CD4-positive, alpha-beta T cell (primary cell): ENCODE results near the gene GNG14. TPM values are rescaled to one million over a fixed set of nuclear protein-coding genes. Genes with fewer than 3 reads are reported as not detected.
A peak's percentile ranks its signal among the peaks of the same experiment; 100 is the strongest.
"Not testable (repeated sequence)": the region's sequence is repeated elsewhere in the genome, so short reads cannot be mapped to it uniquely, and the experiment has no call there.

Experiments
- ATAC-seq: fragments of 200-7000 bp; cut with Tn5 transposase; one replicate; pipeline ENCODE4 v1.10.0; 2022; ENCODE audit warnings: mild to moderate bottlenecking; ENCODE audit not compliant: poor library complexity
- CTCF ChIA-PET: fragments of 350-600 bp; sonication (Branson Sonifier 250); formaldehyde crosslinking; loops from one replicate; lab custom pipeline; 2021; ENCODE audit warnings: antibody characterized with exemption, inconsistent platforms; lab: Charles Lee
- POLR2A ChIA-PET: fragments of 350-600 bp; sonication (Branson Sonifier 250); formaldehyde crosslinking; loops from one replicate; lab custom pipeline; 2021; ENCODE audit warnings: antibody characterized with exemption, inconsistent platforms; lab: Charles Lee
- DNase-seq, 14 experiments: peaks; one replicate each; pipeline ENCODE4 v3.0.0-alpha.2; 2013 to 2020; ENCODE audit warnings: mixed read lengths in 2 of 14
- H3K27ac ChIP-seq, 2 donors: one replicate each; pipeline versions ENCODE4 v1.5.1 to v1.7.0; 2013; ENCODE audit warnings: low read length in 2 of 2, low read depth in 1 of 2, mild to moderate bottlenecking in 1 of 2
- H3K27me3 ChIP-seq, 2 experiments: 1 replicate in 1 of 2; 2 replicates in 1 of 2; pipeline versions ENCODE4 v1.6.1 to v1.7.0; 2013; ENCODE audit warnings: low read length in 2 of 2, control low read depth in 1 of 2, mild to moderate bottlenecking in 1 of 2, moderate library complexity in 1 of 2; ENCODE audit not compliant: insufficient read depth in 2 of 2, control insufficient read depth in 1 of 2
- H3K36me3 ChIP-seq: one replicate; pipeline ENCODE4 v1.6.1; 2013; ENCODE audit warnings: low read length, control low read depth; ENCODE audit not compliant: insufficient read depth
- H3K4me1 ChIP-seq: one replicate; pipeline ENCODE4 v1.6.1; 2013; ENCODE audit warnings: low read length, control low read depth; ENCODE audit not compliant: insufficient read depth
- H3K4me3 ChIP-seq: one replicate; pipeline ENCODE4 v1.5.1; 2013; ENCODE audit warnings: mild to moderate bottlenecking, low read length, moderate library complexity
- H3K9me3 ChIP-seq, 2 experiments: 1 replicate in 1 of 2; 2 replicates in 1 of 2; pipeline versions ENCODE4 v1.6.1 to v1.7.0; 2013; ENCODE audit warnings: low read length in 2 of 2, mild to moderate bottlenecking in 2 of 2, control low read depth in 1 of 2, moderate library complexity in 1 of 2; ENCODE audit not compliant: control insufficient read depth in 1 of 2, insufficient read depth in 1 of 2
- H3K27ac Mint-ChIP-seq: one replicate; pipeline ENCODE4 v1.8.0; 2020; ENCODE audit warnings: mixed read lengths
- H3K27me3 Mint-ChIP-seq: one replicate; pipeline ENCODE4 v1.8.0; 2021; ENCODE audit warnings: mixed read lengths
- H3K36me3 Mint-ChIP-seq: one replicate; pipeline ENCODE4 v1.8.0; 2021; ENCODE audit warnings: low read depth, mixed read lengths
- H3K4me1 Mint-ChIP-seq: one replicate; pipeline ENCODE4 v1.8.0; 2021; ENCODE audit warnings: low read depth, mixed read lengths
- H3K4me3 Mint-ChIP-seq: one replicate; pipeline ENCODE4 v1.8.0; 2020; ENCODE audit warnings: mild to moderate bottlenecking, mixed read lengths
- H3K9me3 Mint-ChIP-seq: one replicate; pipeline ENCODE4 v1.8.0; 2020; ENCODE audit warnings: mixed read lengths
- intact Hi-C, 2 experiments: fragments of 100-400 bp; cut with DNase I in 1 of 2; cut with micrococcal nuclease in 1 of 2; formaldehyde crosslinking; loops; one replicate each; pipeline versions ENCODE4 v1.15.1 to v1.9.0; 2023 to 2025; cut with DNase I, micrococcal nuclease
- total RNA-seq, 174 experiments: library from RNA in 2 of 174; stranded (reverse) in 2 of 174; gene quantifications; one replicate each; pipeline ENCODE4 v1.2.3 and lab custom pipeline; 2021 to 2026
- TF ChIP-seq, protein P1 (sequence below): fragments of 200-600 bp; IDR thresholded peaks from one replicate; pipeline ENCODE4 v1.8.0; 2022; ENCODE audit warnings: antibody characterized with exemption, mild to moderate bottlenecking

GNG14 gene
- total RNA-seq, 2 experiments from 2014 or later, result not detected

DNA sequence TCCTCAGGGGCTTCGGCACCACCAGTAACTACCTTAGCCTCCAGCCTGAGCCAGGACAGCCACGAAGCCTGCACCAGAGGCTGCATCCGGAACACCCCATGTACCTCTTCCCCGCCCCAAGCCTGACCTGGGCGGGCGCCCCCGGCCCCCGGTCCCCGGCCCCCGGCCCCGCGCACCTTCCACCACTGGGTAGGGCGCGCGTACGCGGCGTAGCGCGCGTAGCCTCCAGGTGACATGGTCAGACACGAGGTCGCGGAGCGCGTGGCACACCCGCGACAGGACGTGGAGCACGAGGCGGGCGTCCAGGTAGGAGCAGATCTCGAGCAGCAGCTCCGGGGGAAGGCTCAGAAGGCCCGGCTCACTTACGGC lies 8.2 kb downstream of the GNG14 start:
- Histone ChIP-seq H3K4me1 (peaks cover 23% of the 10 kb centered on the region), H3K27me3 (no peaks in the 10 kb centered on the region), H3K27ac (peak overlapping the region in 1 of 2 donors; percentile 90), H3K9me3 (no peaks in the 10 kb centered on the region), H3K4me3 (peak overlapping the region; percentile 98), H3K36me3 (peaks cover 6% of the 10 kb centered on the region)
- Mint-ChIP-seq H3K36me3 (peaks cover 21% of the 10 kb centered on the region), H3K4me1 (peaks cover 11% of the 10 kb centered on the region), H3K9me3 (no peaks in the 10 kb centered on the region), H3K27me3 (no peaks in the 10 kb centered on the region), H3K27ac (peak overlapping the region; percentile 95), H3K4me3 (peak overlapping the region; percentile 92)
- ATAC-seq, result peak; percentile 40
- ChIA-PET POLR2A (interaction anchor here (1.0 to 2.7 kb wide), 6 partner anchors 15 to 84 kb away, joined by 3 to 27 read pairs (median 6); partner anchors contain the start of genes DHPS, GET3 and ZNF791), CTCF (interaction anchor here (0.7 to 1.9 kb wide), 4 partner anchors 24 to 82 kb away, joined by 3 to 4 read pairs (median 4); no protein-coding TSS in a partner anchor)
- intact Hi-C loops, result loop anchor here (1.0 to 10.0 kb wide), 4 partner anchors 14 to 1191 kb away; partner anchors contain the start of genes DHPS (in 1 of the 2) and ZNF653 (in 1 of the 2)
- DNase-seq, result peak in 1 of 14 experiments; percentile 8
- TF ChIP-seq, protein P1, sequence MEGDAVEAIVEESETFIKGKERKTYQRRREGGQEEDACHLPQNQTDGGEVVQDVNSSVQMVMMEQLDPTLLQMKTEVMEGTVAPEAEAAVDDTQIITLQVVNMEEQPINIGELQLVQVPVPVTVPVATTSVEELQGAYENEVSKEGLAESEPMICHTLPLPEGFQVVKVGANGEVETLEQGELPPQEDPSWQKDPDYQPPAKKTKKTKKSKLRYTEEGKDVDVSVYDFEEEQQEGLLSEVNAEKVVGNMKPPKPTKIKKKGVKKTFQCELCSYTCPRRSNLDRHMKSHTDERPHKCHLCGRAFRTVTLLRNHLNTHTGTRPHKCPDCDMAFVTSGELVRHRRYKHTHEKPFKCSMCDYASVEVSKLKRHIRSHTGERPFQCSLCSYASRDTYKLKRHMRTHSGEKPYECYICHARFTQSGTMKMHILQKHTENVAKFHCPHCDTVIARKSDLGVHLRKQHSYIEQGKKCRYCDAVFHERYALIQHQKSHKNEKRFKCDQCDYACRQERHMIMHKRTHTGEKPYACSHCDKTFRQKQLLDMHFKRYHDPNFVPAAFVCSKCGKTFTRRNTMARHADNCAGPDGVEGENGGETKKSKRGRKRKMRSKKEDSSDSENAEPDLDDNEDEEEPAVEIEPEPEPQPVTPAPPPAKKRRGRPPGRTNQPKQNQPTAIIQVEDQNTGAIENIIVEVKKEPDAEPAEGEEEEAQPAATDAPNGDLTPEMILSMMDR, result no peak

DNA sequence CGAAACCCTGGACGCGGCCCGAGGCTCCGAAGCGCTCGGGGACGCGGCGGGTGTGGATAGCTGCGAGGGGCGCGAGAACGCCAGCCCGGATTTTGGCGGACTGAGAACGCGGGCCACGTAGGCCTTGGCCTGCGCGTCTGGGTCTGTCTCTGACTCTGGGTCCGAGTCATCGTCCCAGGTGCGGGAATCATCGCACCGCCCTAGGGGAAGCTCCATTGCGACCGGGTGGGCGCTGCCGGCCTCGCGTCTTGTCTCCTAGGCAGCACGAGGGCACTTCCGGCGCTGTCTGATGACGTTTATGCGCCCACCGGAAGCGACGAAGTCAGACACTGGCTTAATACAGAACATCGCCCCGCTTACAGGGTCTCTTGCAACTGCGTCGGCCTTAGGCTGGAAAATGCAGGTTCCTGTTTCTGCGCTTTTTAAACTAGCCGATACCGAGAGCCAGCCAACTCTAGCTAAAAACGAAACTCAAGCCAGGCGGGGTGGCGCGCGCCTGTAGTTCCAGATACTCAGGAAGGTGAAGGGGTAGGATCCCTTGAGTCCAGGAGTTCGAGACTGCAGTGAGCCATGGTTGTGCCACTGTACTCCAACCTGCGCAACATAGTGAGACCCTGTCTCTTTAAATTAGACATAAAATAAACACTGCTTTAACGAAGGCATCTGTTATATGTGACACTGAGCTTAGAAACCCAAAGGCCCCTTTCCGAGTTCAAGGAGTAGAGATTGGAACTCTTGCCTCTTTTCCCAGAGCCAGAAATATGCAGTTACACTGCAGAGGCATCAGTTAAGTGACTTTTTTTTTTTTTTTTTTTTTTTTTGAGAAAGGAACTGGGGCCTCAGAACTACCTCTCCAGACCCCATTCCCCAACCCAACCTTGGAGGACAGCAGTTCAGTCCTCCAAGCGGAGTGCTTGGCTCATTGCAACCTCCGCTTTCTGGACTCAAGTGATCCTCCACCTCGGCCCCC lies 8.9 kb downstream of the GNG14 start, which contains the start of gene FBXW9:
Gene FBXW9 (minus strand): TSS at position 266 of the 970 bp plus-strand sequence. CDS start 50 bp downstream, at position 216.
- Mint-ChIP-seq H3K4me1 (peaks cover 11% of the 10 kb centered on the region), H3K9me3 (no peaks in the 10 kb centered on the region), H3K36me3 (peaks cover 27% of the 10 kb centered on the region), H3K4me3 (peak within 1 kb of the TSS; percentile 92), H3K27me3 (no peaks in the 10 kb centered on the region), H3K27ac (peak within 1 kb of the TSS; percentile 95)
- ChIA-PET CTCF (interaction anchor here (0.7 to 1.9 kb wide), 5 partner anchors 25 to 1440 kb away, joined by 3 to 4 read pairs (median 4); partner anchors contain the start of gene ASF1B), POLR2A (interaction anchor here (0.7 to 2.7 kb wide), 7 partner anchors 15 to 1996 kb away, joined by 3 to 27 read pairs (median 6); partner anchors contain the start of genes DHPS, GET3, QTRT1 and ZNF791)
- intact Hi-C loops, result loop anchor here (1.0 to 10.0 kb wide), 4 partner anchors 14 to 1192 kb away; partner anchors contain the start of genes DHPS (in 1 of the 2) and ZNF653 (in 1 of the 2)
- Histone ChIP-seq H3K9me3 (no peaks in the 10 kb centered on the region), H3K4me3 (peak within 1 kb of the TSS; percentile 98), H3K36me3 (peaks cover 12% of the 10 kb centered on the region), H3K27me3 (no peaks in the 10 kb centered on the region), H3K4me1 (peaks cover 23% of the 10 kb centered on the region), H3K27ac (peak within 1 kb of the TSS; percentile 78 to 90)
- DNase-seq, result peak; percentile 93 to 99 (median 98)
- ATAC-seq, result peak; percentile 89
- TF ChIP-seq, protein P1, result no peak

DNA sequence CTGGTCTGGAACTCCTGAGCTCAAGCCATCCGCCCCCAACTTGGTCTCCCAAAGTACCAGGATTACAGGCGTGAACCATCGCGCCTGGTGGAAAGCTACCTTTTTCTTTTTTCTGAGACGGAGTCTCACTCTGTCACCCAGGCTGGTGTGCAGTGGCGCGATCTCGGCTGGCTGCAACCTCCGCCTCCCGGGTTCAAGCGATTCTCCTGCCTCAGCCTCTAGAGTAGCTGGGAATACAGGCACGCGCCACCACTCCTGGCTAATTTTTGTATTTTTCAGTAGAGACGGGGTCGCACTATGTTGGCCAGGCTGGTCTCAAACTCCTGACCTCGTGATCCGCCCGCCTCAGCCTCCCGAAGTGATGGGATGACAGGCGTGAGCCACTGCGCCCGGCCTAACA lies 9.6 kb downstream of the GNG14 start:
- not testable (repeated sequence) for H3K9me3 ChIP-seq, DNase-seq, H3K4me3 ChIP-seq, H3K9me3 Mint-ChIP-seq, H3K27ac Mint-ChIP-seq, H3K27ac ChIP-seq, H3K27me3 ChIP-seq, ATAC-seq, H3K27me3 Mint-ChIP-seq
- ChIA-PET CTCF (interaction anchor here (1.4 to 1.9 kb wide), 2 partner anchors 36 to 63 kb away, joined by 4 read pairs; no protein-coding TSS in a partner anchor), POLR2A (interaction anchor here (1.4 to 2.7 kb wide), 4 partner anchors 16 to 40 kb away, joined by 4 to 27 read pairs (median 6); partner anchors contain the start of genes DHPS and GET3)
- intact Hi-C loops, result loop anchor here in 1 of 2 experiments (10.0 kb wide), 1 partner anchor 1193 kb away; the partner anchor contains the start of gene ZNF653
- peaks cover 20% of the 10 kb centered on the region for H3K36me3 ChIP-seq
- peaks cover 11% of the 10 kb centered on the region for H3K4me1 Mint-ChIP-seq
- peaks cover 23% of the 10 kb centered on the region for H3K4me1 ChIP-seq
- peak overlapping the region; percentile 45 for H3K4me3 Mint-ChIP-seq
- H3K36me3 Mint-ChIP-seq, result peaks cover 31% of the 10 kb centered on the region
